HEK293T (cell line): ENCODE data around the gene IL21R.

ENCODE experiments used
- SP1 ChIP-seq: fragments of 450-650 bp; IDR thresholded peaks from 2 replicates; pipeline ENCODE4 v1.6.1; 2017
- TARDBP ChIP-seq: fragments of 450-650 bp; IDR thresholded peaks from 2 replicates; pipeline ENCODE4 v1.6.1; 2016

GRCh38 chr16:27374221-27374803, 27.7 kb upstream of the IL21R start:
- no peak for TF ChIP-seq SP1
- no peak for TF ChIP-seq TARDBP
